ENCODE measurements around the gene CA10. TPM values are rescaled to one million over a fixed set of nuclear protein-coding genes. Genes with fewer than 3 reads are reported as not detected.

CA10 gene
- total RNA-seq, 2 donors from 2014 or later = 0.26 TPM; not detected in 1

DNA sequence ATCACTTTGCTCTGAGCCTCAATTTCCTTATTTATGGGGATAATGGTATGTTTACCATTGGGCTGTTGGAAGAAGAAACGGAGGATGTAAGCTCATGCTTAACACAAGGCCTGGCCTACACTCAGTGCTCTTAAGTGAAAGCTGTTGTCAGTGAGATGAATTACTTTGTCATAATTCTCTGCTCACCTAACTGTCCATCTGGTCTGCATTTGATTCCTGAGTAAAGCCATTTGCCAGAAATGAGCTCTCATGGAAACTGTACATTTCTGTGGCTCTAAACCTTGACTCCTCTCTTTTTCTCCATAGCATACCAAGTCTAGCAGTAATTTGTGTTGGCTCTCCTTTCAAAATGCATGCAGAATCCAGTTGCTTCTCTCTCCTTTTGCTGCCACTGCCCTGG is 452.4 kb downstream of the CA10 start:
- Histone ChIP-seq H3K4me3 (no peak overlapping the region), H3K9me3 (no peaks in the 10 kb centered on the region), H3K4me1 (peaks cover 18% of the 10 kb centered on the region), H3K27me3 (no peaks in the 10 kb centered on the region), H3K27ac (no peak overlapping the region), H3K36me3 (replicated peaks in 1 of 2; ENCODE audit: insufficient read depth in 1 of 2, low read depth in 2 of 2) (no peaks in the 10 kb centered on the region)
- TF ChIP-seq, protein P1, sequence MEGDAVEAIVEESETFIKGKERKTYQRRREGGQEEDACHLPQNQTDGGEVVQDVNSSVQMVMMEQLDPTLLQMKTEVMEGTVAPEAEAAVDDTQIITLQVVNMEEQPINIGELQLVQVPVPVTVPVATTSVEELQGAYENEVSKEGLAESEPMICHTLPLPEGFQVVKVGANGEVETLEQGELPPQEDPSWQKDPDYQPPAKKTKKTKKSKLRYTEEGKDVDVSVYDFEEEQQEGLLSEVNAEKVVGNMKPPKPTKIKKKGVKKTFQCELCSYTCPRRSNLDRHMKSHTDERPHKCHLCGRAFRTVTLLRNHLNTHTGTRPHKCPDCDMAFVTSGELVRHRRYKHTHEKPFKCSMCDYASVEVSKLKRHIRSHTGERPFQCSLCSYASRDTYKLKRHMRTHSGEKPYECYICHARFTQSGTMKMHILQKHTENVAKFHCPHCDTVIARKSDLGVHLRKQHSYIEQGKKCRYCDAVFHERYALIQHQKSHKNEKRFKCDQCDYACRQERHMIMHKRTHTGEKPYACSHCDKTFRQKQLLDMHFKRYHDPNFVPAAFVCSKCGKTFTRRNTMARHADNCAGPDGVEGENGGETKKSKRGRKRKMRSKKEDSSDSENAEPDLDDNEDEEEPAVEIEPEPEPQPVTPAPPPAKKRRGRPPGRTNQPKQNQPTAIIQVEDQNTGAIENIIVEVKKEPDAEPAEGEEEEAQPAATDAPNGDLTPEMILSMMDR (IDR thresholded peaks at IDR 0.05) = no peak
- no peak for TF ChIP-seq POLR2A (IDR thresholded peaks at IDR 0.05)
- intact Hi-C loops (cut with DNase I) = no loop called here
- DNase-seq (no peak), ATAC-seq (no peak)
- WGBS, 2 donors = 79 to 100% methylated on average over 1 of the region's 1 CpG

DNA sequence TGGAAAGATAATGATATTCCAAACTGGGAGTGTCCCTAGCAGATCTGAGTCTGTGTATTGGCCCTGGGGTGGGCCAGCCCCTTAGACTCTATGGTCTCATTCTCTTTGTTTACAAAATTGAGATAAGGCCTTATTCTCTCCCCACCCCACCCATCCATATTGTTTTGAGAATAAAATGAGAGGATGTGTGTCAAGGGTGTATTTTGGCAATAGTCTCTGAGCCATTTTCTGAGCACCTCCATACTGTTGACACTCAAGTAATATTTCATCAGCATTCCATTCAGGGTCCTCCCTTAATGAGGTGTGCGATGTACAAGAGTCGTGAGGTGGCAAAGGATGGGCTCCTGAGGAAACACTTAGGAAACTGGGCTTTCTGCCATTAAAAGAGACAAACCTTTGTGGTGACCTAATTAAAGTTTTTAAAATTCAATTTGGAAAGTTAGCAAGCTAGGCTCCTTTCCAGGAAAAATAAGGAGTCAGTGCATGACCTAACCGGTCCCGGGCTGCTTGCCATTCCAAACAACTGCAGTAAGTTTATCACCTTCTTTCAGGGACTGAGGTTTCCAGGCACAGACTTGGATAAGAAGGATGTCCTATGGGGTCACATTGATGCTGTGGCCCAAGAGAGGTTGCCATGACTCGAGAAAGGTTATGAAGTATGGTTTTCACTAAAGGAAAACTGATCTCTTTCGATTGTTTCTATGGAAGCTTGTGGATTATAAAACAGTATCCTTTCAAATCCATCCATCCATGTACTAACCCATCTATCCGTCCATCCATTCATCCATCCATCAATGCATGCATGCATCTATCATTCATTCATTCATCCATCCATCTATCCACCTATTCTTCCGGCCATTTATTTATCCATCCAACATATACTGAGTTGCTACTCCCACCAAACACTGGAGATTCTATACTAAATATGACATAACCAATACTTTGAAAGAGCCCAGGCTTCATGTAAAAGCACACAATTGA is 454.9 kb downstream of the CA10 start:
- Histone ChIP-seq H3K4me3 (no peak overlapping the region), H3K27ac (no peak overlapping the region), H3K27me3 (no peaks in the 10 kb centered on the region), H3K4me1 (peaks cover 18% of the 10 kb centered on the region), H3K9me3 (no peaks in the 10 kb centered on the region), H3K36me3 (replicated peaks in 1 of 2; ENCODE audit: insufficient read depth in 1 of 2, low read depth in 2 of 2) (no peaks in the 10 kb centered on the region)
- TF ChIP-seq, protein P1 (IDR thresholded peaks at IDR 0.05) = no peak
- no peak for TF ChIP-seq POLR2A (IDR thresholded peaks at IDR 0.05)
- DNase-seq (peak; percentile 66 to 76 (median 74)), ATAC-seq (peak; percentile 78)
- WGBS, 2 donors = 41 to 50% methylated on average over 8 of the region's 8 CpGs
- intact Hi-C loops (cut with DNase I) = no loop called here

DNA sequence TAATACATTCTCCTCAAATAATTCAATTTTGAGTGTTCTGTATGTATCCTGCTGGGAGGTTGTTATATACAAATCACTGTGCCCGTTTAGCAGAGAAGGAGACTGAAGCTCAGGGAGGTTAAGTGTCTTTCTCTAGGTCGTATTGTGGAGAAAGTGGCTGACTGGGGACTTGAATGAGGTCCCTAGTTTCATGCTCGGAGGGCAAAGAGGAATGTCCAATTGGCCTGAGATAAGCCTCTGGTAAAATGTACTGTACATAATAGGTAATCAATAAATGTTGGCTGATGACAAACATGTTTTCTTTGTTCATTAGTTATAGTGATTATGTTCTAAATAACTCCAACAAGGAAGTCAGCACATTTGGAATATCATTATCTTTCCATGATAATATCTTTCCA is 455.6 kb downstream of the CA10 start:
- Histone ChIP-seq H3K4me1 (peaks cover 18% of the 10 kb centered on the region), H3K27me3 (no peaks in the 10 kb centered on the region), H3K27ac (no peak overlapping the region), H3K9me3 (no peaks in the 10 kb centered on the region), H3K36me3 (replicated peaks in 1 of 2; ENCODE audit: insufficient read depth in 1 of 2, low read depth in 2 of 2) (no peaks in the 10 kb centered on the region), H3K4me3 (no peak overlapping the region)
- no peak for DNase-seq
- whole genome bisulfite sequencing, 2 donors = 19 to 34% methylated on average over 3 of the region's 3 CpGs
- TF ChIP-seq POLR2A (IDR thresholded peaks at IDR 0.05) = no peak
- TF ChIP-seq, protein P1 (IDR thresholded peaks at IDR 0.05) = no peak
- no peak for ATAC-seq
- intact Hi-C loops (cut with DNase I) = no loop called here

- Histone ChIP-seq H3K36me3 (replicated peaks in 1 of 2; ENCODE audit: insufficient read depth in 1 of 2, low read depth in 2 of 2) (no peaks in the 10 kb centered on the region), H3K27ac (no peak overlapping the region), H3K4me1 (peaks cover 12% of the 10 kb centered on the region), H3K4me3 (no peak overlapping the region), H3K9me3 (no peaks in the 10 kb centered on the region), H3K27me3 (no peaks in the 10 kb centered on the region)
- TF ChIP-seq, protein P1 (IDR thresholded peaks at IDR 0.05) = no peak
- no peak for TF ChIP-seq POLR2A (IDR thresholded peaks at IDR 0.05)
- WGBS, 2 donors = 63 to 70% methylated on average over 2 of the region's 2 CpGs
- intact Hi-C loops (cut with DNase I) = no loop called here
- DNase-seq = no peak
- ATAC-seq = no peak
Measured at GRCh38 chr17:51701501-51701900, 457.0 kb downstream of the CA10 start.
